Thyroid gland (tissue), 4 donors: ENCODE data around the gene MOCS2.

Source experiments
- CTCF ChIP-seq, 6 experiments: fragments of 200-600 bp in 3 of 6; fragments of 450-650 bp in 3 of 6; sonication (generic) in 3 of 6; IDR thresholded peaks; one replicate each; pipeline ENCODE4 v1.5.1; 2016 to 2019; ENCODE audit warnings: antibody characterized with exemption in 6 of 6, mild to moderate bottlenecking in 2 of 6, inconsistent platforms in 1 of 6, moderate library complexity in 1 of 6
- POLR2A ChIP-seq, 2 donors: fragments of 450-650 bp; IDR thresholded peaks; one replicate each; pipeline ENCODE4 v1.6.1; 2017; ENCODE audit warnings: antibody characterized with exemption in 2 of 2, mild to moderate bottlenecking in 2 of 2, moderate library complexity in 1 of 2

- TF ChIP-seq CTCF (IDR thresholded peaks at IDR 0.05) (no peak), POLR2A (IDR thresholded peaks at IDR 0.05) (no peak)
These were observed 17.6 kb upstream of the MOCS2 start for GRCh38 chr5:53127107-53127506.
